ENCODE measurements around the gene GAST.

Gene GAST

GRCh38 chr17:41750862-41751261 is 38.7 kb downstream of the GAST start:
- no peak for DNase-seq

- DNase-seq: no peak
Measured at GRCh38 chr17:41751288-41751687, 39.2 kb downstream of the GAST start.

- DNase-seq: no peak
Measured at GRCh38 chr17:41754066-41754465, 41.9 kb downstream of the GAST start.

GRCh38 chr17:41758601-41759000 is 46.5 kb downstream of the GAST start:
- DNase-seq: no peak

- no peak for DNase-seq
Measured at GRCh38 chr17:41760878-41761277, 48.7 kb downstream of the GAST start.

- DNase-seq: no peak
Measured at GRCh38 chr17:41762391-41762790, 50.3 kb downstream of the GAST start.

GRCh38 chr17:41762841-41763240 is 50.7 kb downstream of the GAST start:
- DNase-seq: no peak

GRCh38 chr17:41763327-41763726 is 51.2 kb downstream of the GAST start:
- no peak for DNase-seq
